ENCODE data around the gene TEX11. TPM values are rescaled to one million over a fixed set of nuclear protein-coding genes. Genes with fewer than 3 reads are reported as not detected.
"Not testable (repeated sequence)": the region's sequence is repeated elsewhere in the genome, so short reads cannot be mapped to it uniquely, and the experiment has no call there.

Gene TEX11
- total RNA-seq, 1 donor, result not detected

- DNase-seq (ENCODE audit: low read depth), result no peak
- TF ChIP-seq CTCF (IDR thresholded peaks at IDR 0.05; ENCODE audit: insufficient read depth, low read length), result no peak
- H3K4me3 ChIP-seq (ENCODE audit: low read depth, low read length), result no peak overlapping the region
Measured at GRCh38 chrX:70672326-70672725, 236.2 kb downstream of the TEX11 start.

GRCh38 chrX:70669120-70669519 is 239.4 kb downstream of the TEX11 start:
- TF ChIP-seq CTCF (IDR thresholded peaks at IDR 0.05; ENCODE audit: insufficient read depth, low read length), result no peak
- H3K4me3 ChIP-seq (ENCODE audit: low read depth, low read length), result no peak overlapping the region
- no peak for DNase-seq (ENCODE audit: low read depth)

- no peak overlapping the region for H3K4me3 ChIP-seq (ENCODE audit: low read depth, low read length)
- peak; percentile 43 for TF ChIP-seq CTCF (IDR thresholded peaks at IDR 0.05; ENCODE audit: insufficient read depth, low read length)
- peak; percentile 55 for DNase-seq (ENCODE audit: low read depth)
Measured at GRCh38 chrX:70664726-70665125, 243.8 kb downstream of the TEX11 start.

GRCh38 chrX:70661124-70661523 is 247.4 kb downstream of the TEX11 start:
- H3K4me3 ChIP-seq (ENCODE audit: low read depth, low read length); DNase-seq (ENCODE audit: low read depth): not testable (repeated sequence)

- DNase-seq (ENCODE audit: low read depth); H3K4me3 ChIP-seq (ENCODE audit: low read depth, low read length): not testable (repeated sequence)
Measured at GRCh38 chrX:70657546-70657945, 251.0 kb downstream of the TEX11 start.

- DNase-seq (ENCODE audit: low read depth), result no peak
- no peak overlapping the region for H3K4me3 ChIP-seq (ENCODE audit: low read depth, low read length)
- TF ChIP-seq CTCF (IDR thresholded peaks at IDR 0.05; ENCODE audit: insufficient read depth, low read length), result no peak
Measured at GRCh38 chrX:70656304-70656703, 252.2 kb downstream of the TEX11 start.

GRCh38 chrX:70647910-70648309 is 260.6 kb downstream of the TEX11 start:
- not testable (repeated sequence) for DNase-seq (ENCODE audit: low read depth); H3K4me3 ChIP-seq (ENCODE audit: low read depth, low read length)

GRCh38 chrX:70636218-70636617 is 272.3 kb downstream of the TEX11 start:
- DNase-seq (ENCODE audit: low read depth), result no peak
- H3K4me3 ChIP-seq (ENCODE audit: low read depth, low read length), result no peak overlapping the region
- no peak for TF ChIP-seq CTCF (IDR thresholded peaks at IDR 0.05; ENCODE audit: insufficient read depth, low read length)

- no peak for DNase-seq (ENCODE audit: low read depth)
Measured at GRCh38 chrX:70635669-70636068, 272.8 kb downstream of the TEX11 start.

More at GRCh38 chrX:70635669-70636068, 272.8 kb downstream of the TEX11 start:
- TF ChIP-seq CTCF (IDR thresholded peaks at IDR 0.05; ENCODE audit: insufficient read depth, low read length), result no peak
- no peak overlapping the region for H3K4me3 ChIP-seq (ENCODE audit: low read depth, low read length)
